Spleen (tissue), 11 donors: ENCODE data around the gene SIN3B. TPM values are rescaled to one million over a fixed set of nuclear protein-coding genes. Genes with fewer than 3 reads are reported as not detected.
A peak's percentile ranks its signal among the peaks of the same experiment; 100 is the strongest.

Experiments used
- DNase-seq: peaks from one replicate; pipeline ENCODE4 v3.0.0-alpha.2; 2020
- H3K27ac ChIP-seq, 8 donors: fragments of 200-600 bp; sonication (generic) in 7 of 8; 1 replicate in 4 of 8; 2 replicates in 4 of 8; pipeline versions ENCODE4 v1.5.0 to v1.8.0; 2016 to 2021; ENCODE audit warnings: inconsistent platforms in 4 of 8, mild to moderate bottlenecking in 4 of 8, moderate library complexity in 1 of 8
- H3K27me3 ChIP-seq, 7 donors: fragments of 200-600 bp; sonication (generic) in 6 of 7; replicated peaks in 1 of 7; 1 replicate in 4 of 7; 2 replicates in 3 of 7; pipeline versions ENCODE4 v1.5.0 to v1.8.0; 2016 to 2021; ENCODE audit warnings: inconsistent platforms in 3 of 7, mild to moderate bottlenecking in 1 of 7
- H3K36me3 ChIP-seq, 6 donors: fragments of 200-600 bp; sonication (generic) in 5 of 6; 1 replicate in 4 of 6; 2 replicates in 2 of 6; pipeline versions ENCODE4 v1.5.0 to v1.8.0; 2016 to 2021; ENCODE audit warnings: inconsistent platforms in 2 of 6
- H3K4me1 ChIP-seq, 6 donors: fragments of 200-600 bp; sonication (generic) in 5 of 6; 1 replicate in 3 of 6; 2 replicates in 3 of 6; pipeline versions ENCODE4 v1.5.0 to v1.8.0; 2016 to 2021; ENCODE audit warnings: inconsistent platforms in 3 of 6
- H3K4me3 ChIP-seq, 8 donors: fragments of 200-600 bp; sonication (generic) in 7 of 8; 1 replicate in 4 of 8; 2 replicates in 4 of 8; pipeline versions ENCODE4 v1.5.0 to v1.8.0; 2016 to 2021; ENCODE audit warnings: inconsistent platforms in 4 of 8, mild to moderate bottlenecking in 4 of 8, moderate library complexity in 2 of 8
- H3K9me3 ChIP-seq, 8 donors: fragments of 200-600 bp; sonication (generic) in 7 of 8; 1 replicate in 4 of 8; 2 replicates in 4 of 8; pipeline versions ENCODE4 v1.5.0 to v1.8.0; 2016 to 2021; ENCODE audit warnings: inconsistent platforms in 4 of 8
- CTCF ChIP-seq, 11 experiments: fragments of 200-600 bp in 7 of 11; fragments of 450-650 bp in 4 of 11; sonication (generic) in 4 of 11; IDR thresholded peaks in 8 of 11; conservative IDR thresholded peaks in 3 of 11; 1 replicate in 7 of 11; 2 replicates in 4 of 11; pipeline versions ENCODE4 v1.4.0 to v1.8.0; 2016 to 2021; ENCODE audit warnings: antibody characterized with exemption in 11 of 11, inconsistent platforms in 4 of 11, mild to moderate bottlenecking in 1 of 11
- POLR2A ChIP-seq, 3 donors: fragments of 450-650 bp; IDR thresholded peaks; one replicate each; pipeline ENCODE4 v1.5.1; 2017; ENCODE audit warnings: antibody characterized with exemption in 3 of 3, mild to moderate bottlenecking in 1 of 3
- POLR2AphosphoS5 ChIP-seq, 3 donors: sonication (generic); formaldehyde crosslinking; IDR thresholded peaks; one replicate each; pipeline ENCODE4 v1.5.1; 2017; ENCODE audit warnings: antibody characterized with exemption in 3 of 3
- WGBS, 5 donors: extraction: QIAGEN DNeasy Blood & Tissue Kit in 3 of 5; methylation state at CpG; one replicate each; pipeline versions ENCODE4 v1.1.5 to v1.1.7; 2013 to 2018; 5-methylcytosine and 5-hydroxymethylcytosine counted together
- intact Hi-C: fragments of 100-400 bp; cut with DNase I; formaldehyde crosslinking; loops from one replicate; pipeline ENCODE4 v1.15.0; 2023; ENCODE audit warnings: low total_unique reads
- polyA plus RNA-seq, 3 donors: library from polyadenylated mRNA; stranded (reverse); fragments of 200-250 nt; gene quantifications; one replicate each; pipeline ENCODE4 v1.2.1, GENCODE V29; 2013
- total RNA-seq, 7 donors: library from RNA; depleted of rRNA in 3 of 7; stranded (reverse); fragments of >200 nt in 3 of 7; fragmentation: NEBNext Ultra II Directional in 4 of 7; extraction: Animal tissue kit (Norgen Biotek cat#: 25700) in 4 of 7; gene quantifications; one replicate each; pipeline versions ENCODE4 v1.1.0 to v1.2.1, GENCODE V29; 2016 to 2021
- donor health status: healthy with polysubstance abuse.
- donor health status: DM: no; HTN: no; CAD: no; lungs with moderate emphysema.
- donor health status: DM: no; HTN: no; CAD: no.
- donor health status: Bipolar disorder and iron deficiency.
- donor health status: healthy.
- donor health status: DM: no; HTN: no; CAD: no.
- donor health status: DM: yes; HTN: yes; CAD: no.

Gene SIN3B
- total and polyA plus RNA-seq, 10 donors, result 14.6 to 107 (median 67.6) TPM

DNA sequence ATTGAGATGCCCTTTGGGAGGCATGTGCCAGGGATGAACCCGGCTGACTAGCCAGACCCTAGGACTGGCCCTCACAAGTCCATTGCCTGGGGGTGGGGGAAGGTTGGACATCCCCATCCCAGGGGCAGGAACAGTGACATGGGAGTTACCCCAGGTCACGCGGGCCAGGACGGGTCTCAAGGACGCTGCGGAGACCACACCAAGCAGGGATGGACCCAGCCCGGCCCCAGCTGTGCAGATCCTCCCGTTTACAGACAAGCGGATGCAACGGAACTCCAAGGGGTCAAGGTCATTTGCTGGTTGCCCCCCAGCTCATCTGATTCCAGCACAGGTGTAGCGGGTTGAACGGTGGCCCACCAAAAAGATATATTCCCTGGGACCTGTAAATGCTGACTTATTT, 79.6 kb downstream of the SIN3B start:
- Histone ChIP-seq H3K36me3 (no peaks in the 10 kb centered on the region), H3K27ac (no peak overlapping the region), H3K4me1 (no peaks in the 10 kb centered on the region), H3K27me3 (no peaks in the 10 kb centered on the region), H3K9me3 (peaks cover 6 to 33% (median 28%) of the 10 kb centered on the region in 8 donors), H3K4me3 (no peak overlapping the region)
- DNase-seq, result no peak
- intact Hi-C loops, result loop anchor here (10.0 kb wide), 1 partner anchor 134 kb away; no protein-coding TSS in a partner anchor
- whole genome bisulfite sequencing, 5 donors, result 72 to 87% (median 84%) methylated on average over 12 of the region's 12 CpGs
- TF ChIP-seq POLR2AphosphoS5 (IDR thresholded peaks at IDR 0.05) (no peak), CTCF (IDR thresholded peaks at IDR 0.05 in 8 of 11, conservative IDR thresholded peaks at IDR 0.05 in 3 of 11) (no peak), POLR2A (IDR thresholded peaks at IDR 0.05) (no peak)

DNA sequence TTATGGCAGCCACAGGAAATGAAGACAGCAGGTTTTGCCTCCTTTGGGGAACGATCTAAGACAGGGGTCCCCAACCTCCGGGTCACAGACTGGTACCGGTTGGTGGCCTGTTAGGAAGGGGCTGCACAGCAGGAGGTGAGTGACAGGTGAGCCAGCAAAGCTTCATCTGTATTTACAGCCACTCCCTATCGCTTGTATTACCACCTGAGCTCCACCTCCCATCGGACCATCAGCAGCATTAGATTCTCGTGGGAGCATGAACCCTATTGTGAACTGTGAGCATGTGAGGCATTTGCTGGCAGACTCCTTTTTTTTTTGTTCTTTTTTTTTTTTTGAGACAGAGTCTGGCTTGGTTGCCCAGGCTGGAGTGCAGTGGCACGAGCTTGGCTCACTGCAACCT, 81.8 kb downstream of the SIN3B start:
- WGBS, 5 donors, result 79 to 90% (median 84%) methylated on average over 7 of the region's 7 CpGs

DNA sequence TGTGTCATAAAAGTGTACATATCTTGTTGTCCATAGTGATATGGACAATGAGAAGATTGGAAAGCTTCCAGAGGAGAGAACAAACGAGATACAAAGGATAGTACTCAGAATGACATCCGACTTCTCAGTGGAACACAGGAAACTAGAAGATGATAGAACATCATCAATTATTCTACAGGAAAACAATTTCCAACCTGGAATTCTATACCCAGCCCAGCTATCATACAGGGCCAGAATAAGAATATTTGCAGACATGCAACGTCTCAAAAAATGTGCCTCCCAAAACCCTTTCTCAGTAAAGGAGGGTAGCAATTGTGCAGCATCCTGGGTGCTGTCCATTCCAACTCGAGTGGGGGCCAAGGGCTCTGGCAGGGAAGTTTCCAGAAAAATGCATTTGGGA, 83.6 kb downstream of the SIN3B start:
- intact Hi-C loops, result no loop called here

More for the DNA sequence above, 81.8 kb downstream of the SIN3B start:
- H3K9me3 ChIP-seq, result peaks cover 6 to 51% (median 46%) of the 10 kb centered on the region in 8 donors
- H3K4me3 ChIP-seq, result no peak overlapping the region
- no peaks in the 10 kb centered on the region for H3K4me1 ChIP-seq
- DNase-seq, result no peak
- intact Hi-C loops, result no loop called here
- TF ChIP-seq POLR2A (IDR thresholded peaks at IDR 0.05), result no peak
- no peak for TF ChIP-seq CTCF (IDR thresholded peaks at IDR 0.05 in 8 of 11, conservative IDR thresholded peaks at IDR 0.05 in 3 of 11)
- TF ChIP-seq POLR2AphosphoS5 (IDR thresholded peaks at IDR 0.05), result no peak
- H3K36me3 ChIP-seq, result no peaks in the 10 kb centered on the region
- no peak overlapping the region for H3K27ac ChIP-seq
- peaks cover 0 to 3% (median 0%) of the 10 kb centered on the region in 7 donors for H3K27me3 ChIP-seq

GRCh38 chr19:16914421-16914820, 85.2 kb downstream of the SIN3B start:
- Histone ChIP-seq H3K9me3 (peaks cover 6 to 58% (median 52%) of the 10 kb centered on the region in 8 donors), H3K27ac (no peak overlapping the region), H3K27me3 (peaks cover 0 to 5% (median 0%) of the 10 kb centered on the region in 7 donors), H3K4me3 (no peak overlapping the region), H3K4me1 (no peaks in the 10 kb centered on the region), H3K36me3 (no peaks in the 10 kb centered on the region)
- intact Hi-C loops, result no loop called here
- 86 to 94% (median 89%) methylated on average over 11 of the region's 11 CpGs for WGBS, 5 donors
- no peak for TF ChIP-seq POLR2A (IDR thresholded peaks at IDR 0.05)
- no peak for TF ChIP-seq POLR2AphosphoS5 (IDR thresholded peaks at IDR 0.05)
- TF ChIP-seq CTCF (IDR thresholded peaks at IDR 0.05 in 8 of 11, conservative IDR thresholded peaks at IDR 0.05 in 3 of 11), result no peak
- DNase-seq, result peak; percentile 51

More for the DNA sequence above, 83.6 kb downstream of the SIN3B start:
- Histone ChIP-seq H3K4me1 (no peaks in the 10 kb centered on the region), H3K27ac (no peak overlapping the region), H3K9me3 (peaks cover 6 to 51% (median 46%) of the 10 kb centered on the region in 8 donors), H3K4me3 (no peak overlapping the region), H3K36me3 (no peaks in the 10 kb centered on the region), H3K27me3 (peaks cover 0 to 5% (median 0%) of the 10 kb centered on the region in 7 donors)
- WGBS, 5 donors, result 72 to 89% (median 74%) methylated on average over 4 of the region's 4 CpGs
- no peak for DNase-seq
- TF ChIP-seq POLR2AphosphoS5 (IDR thresholded peaks at IDR 0.05), result no peak
- TF ChIP-seq CTCF (IDR thresholded peaks at IDR 0.05 in 8 of 11, conservative IDR thresholded peaks at IDR 0.05 in 3 of 11), result no peak
- no peak for TF ChIP-seq POLR2A (IDR thresholded peaks at IDR 0.05)
